Kidney (tissue), 14 donors: Measurements from ENCODE around the gene ULK3. TPM values are rescaled to one million over a fixed set of nuclear protein-coding genes. Genes with fewer than 3 reads are reported as not detected.

ENCODE experiments used
- DNase-seq, 5 donors: peaks; one replicate each; pipeline ENCODE4 v3.0.0-alpha.2; 2013 to 2020
- FAIRE-seq: peaks from 2 replicates; lab custom pipeline; 2012; peaks lifted over from hg19 to GRCh38; lab: Jason Lieb, UNC
- H3K27ac ChIP-seq, 2 donors: one replicate each; pipeline ENCODE4 v1.7.0; 2013; ENCODE audit warnings: low read depth in 2 of 2, low read length in 2 of 2, inconsistent platforms in 1 of 2
- H3K27me3 ChIP-seq: one replicate; pipeline ENCODE4 v1.7.1; 2013; ENCODE audit warnings: low read length, inconsistent platforms; ENCODE audit not compliant: control insufficient read depth, insufficient read depth
- H3K36me3 ChIP-seq, 3 donors: one replicate each; pipeline versions ENCODE4 v1.7.0 to v1.7.1; 2013; ENCODE audit warnings: low read length in 3 of 3, control low read depth in 1 of 3, inconsistent platforms in 1 of 3; ENCODE audit not compliant: insufficient read depth in 3 of 3, control insufficient read depth in 2 of 3
- H3K4me1 ChIP-seq, 3 donors: one replicate each; pipeline versions ENCODE4 v1.7.0 to v1.7.1; 2013; ENCODE audit warnings: low read length in 3 of 3, inconsistent platforms in 1 of 3, low read depth in 1 of 3; ENCODE audit not compliant: control insufficient read depth in 2 of 3, insufficient read depth in 2 of 3
- H3K4me3 ChIP-seq, 3 donors: one replicate each; pipeline versions ENCODE4 v1.7.0 to v1.8.1; 2013; ENCODE audit warnings: low read length in 3 of 3, control low read depth in 1 of 3, inconsistent platforms in 1 of 3
- H3K9ac ChIP-seq, 3 donors: one replicate each; pipeline versions ENCODE4 v1.7.0 to v1.7.1; 2013; ENCODE audit warnings: low read length in 3 of 3, control low read depth in 1 of 3, inconsistent platforms in 1 of 3
- H3K9me3 ChIP-seq, 3 donors: one replicate each; pipeline versions ENCODE4 v1.7.0 to v1.7.1; 2013; ENCODE audit warnings: low read length in 3 of 3, control low read depth in 1 of 3, inconsistent platforms in 1 of 3; ENCODE audit not compliant: control insufficient read depth in 2 of 3, insufficient read depth in 1 of 3
- CTCF ChIP-seq: IDR thresholded peaks from 3 replicates; pipeline ENCODE4 v1.5.1; 2012; ENCODE audit warnings: mild to moderate bottlenecking, moderate library complexity, borderline replicate concordance; ENCODE audit not compliant: insufficient read depth; ENCODE audit errors: extremely low read depth
- intact Hi-C: fragments of 100-400 bp; cut with DNase I; formaldehyde crosslinking; loops from one replicate; pipeline ENCODE4 v1.11.1; 2022
- polyA plus RNA-seq: library from polyadenylated mRNA; stranded (reverse); fragments of 350-450 nt; fragmentation: Illumina TruSeq; extraction: RNeasy Lipid Tissue Mini Kit (QIAGEN cat#74804); gene quantifications from one replicate; pipeline ENCODE4 v1.2.3, GENCODE V29; 2014; ENCODE audit warnings: low read depth, low replicate concordance; ENCODE audit not compliant: insufficient read depth
- total RNA-seq: library from RNA; stranded (reverse); fragmentation: NEBNext Ultra II Directional; extraction: Animal tissue kit (Norgen Biotek cat#: 25700); gene quantifications from one replicate; pipeline ENCODE4 v1.2.1, GENCODE V29; 2021
- donor health status: control.
- donor health status: control.
- donor health status: control.
- donor health status: control.
- donor health status: control.
- donor health status: DM: yes; HTN: yes; CAD: no.
- donor health status: Normal renal cell carcinoma (clear cell type).

ULK3 gene
- total and polyA plus RNA-seq, 2 donors from 2014 or later: 34.5 to 36.1 TPM

- intact Hi-C loops: no loop called here
- Histone ChIP-seq H3K4me3 (no peak overlapping the region), H3K36me3 (no peaks in the 10 kb centered on the region), H3K9me3 (no peaks in the 10 kb centered on the region), H3K4me1 (peaks cover 8 to 47% (median 41%) of the 10 kb centered on the region in 3 donors), H3K27ac (peak overlapping the region; percentile 68 to 80), H3K9ac (peak overlapping the region in 1 of 3 donors; percentile 13), H3K27me3 (no peaks in the 10 kb centered on the region)
- no peak for FAIRE-seq
- no peak for DNase-seq
- TF ChIP-seq CTCF: no peak
Observed at GRCh38 chr15:74867466-74868038, 24.6 kb upstream of the ULK3 start.

- intact Hi-C loops: no loop called here
- FAIRE-seq (no peak), DNase-seq (no peak)
- no peak overlapping the region for H3K4me3 ChIP-seq
- H3K27ac ChIP-seq: peak overlapping the region; percentile 45 to 64
- TF ChIP-seq CTCF: no peak
- H3K9ac ChIP-seq: peak overlapping the region in 1 of 3 donors; percentile 55
- H3K36me3 ChIP-seq: no peaks in the 10 kb centered on the region
- H3K9me3 ChIP-seq: no peaks in the 10 kb centered on the region
- H3K27me3 ChIP-seq: no peaks in the 10 kb centered on the region
- peaks cover 8 to 43% (median 39%) of the 10 kb centered on the region in 3 donors for H3K4me1 ChIP-seq
Observed at GRCh38 chr15:74866090-74866489, 23.1 kb upstream of the ULK3 start.

- Histone ChIP-seq H3K4me1 (peaks cover 5 to 37% (median 31%) of the 10 kb centered on the region in 3 donors), H3K36me3 (no peaks in the 10 kb centered on the region), H3K4me3 (no peak overlapping the region), H3K9me3 (no peaks in the 10 kb centered on the region), H3K27ac (peak overlapping the region in 1 of 2 donors; percentile 0), H3K9ac (no peak overlapping the region), H3K27me3 (no peaks in the 10 kb centered on the region)
- FAIRE-seq: no peak
- intact Hi-C loops: no loop called here
- DNase-seq: no peak
- no peak for TF ChIP-seq CTCF
Observed at GRCh38 chr15:74865316-74865715, 22.4 kb upstream of the ULK3 start.
